Left lobe of liver (tissue), 2 donors: ENCODE measurements around the gene FDX2. TPM values are rescaled to one million over a fixed set of nuclear protein-coding genes. Genes with fewer than 3 reads are reported as not detected.

Experiments used
- ATAC-seq: fragments of 200-7000 bp; cut with Tn5 transposase; one replicate; pipeline ENCODE4 v1.9.1; 2020; ENCODE audit warnings: mild to moderate bottlenecking, moderate library complexity
- DNase-seq: peaks from one replicate; pipeline ENCODE4 v3.0.0-alpha.2; 2020; ENCODE audit warnings: low spot score
- total RNA-seq: library from RNA; stranded (reverse); gene quantifications from one replicate; pipeline ENCODE4 v1.2.1, GENCODE V29; 2021
- donor health status: DM: no; HTN: no; CAD: no; lungs with moderate emphysema.
- donor health status: DM: no; HTN: yes; CAD: no.

Gene FDX2
- total RNA-seq, 1 donor from 2014 or later: 11.0 TPM

GRCh38 chr19:10306327-10306726 is 9.5 kb downstream of the FDX2 start:
- DNase-seq (no peak), ATAC-seq (no peak)

GRCh38 chr19:10305139-10305806 is 10.5 kb downstream of the FDX2 start:
- peak; percentile 44 for ATAC-seq
- no peak for DNase-seq

GRCh38 chr19:10299545-10300458 is 16.0 kb downstream of the FDX2 start:
- peak; percentile 63 for ATAC-seq
- no peak for DNase-seq

- DNase-seq: no peak
- ATAC-seq: no peak
Observed at GRCh38 chr19:10295847-10296591, 19.8 kb downstream of the FDX2 start.

- ATAC-seq (peak; percentile 9), DNase-seq (no peak)
Observed at GRCh38 chr19:10295305-10295846, 20.4 kb downstream of the FDX2 start.

- DNase-seq: no peak
- ATAC-seq: no peak
Observed at GRCh38 chr19:10294368-10294697, 21.5 kb downstream of the FDX2 start.

GRCh38 chr19:10293637-10294367 is 22.0 kb downstream of the FDX2 start:
- DNase-seq (no peak), ATAC-seq (no peak)

- DNase-seq (no peak), ATAC-seq (no peak)
Observed at GRCh38 chr19:10292789-10293636, 22.8 kb downstream of the FDX2 start.

GRCh38 chr19:10292206-10292788 is 23.5 kb downstream of the FDX2 start:
- DNase-seq: peak; percentile 72
- ATAC-seq: peak; percentile 71

GRCh38 chr19:10291554-10292205 is 24.1 kb downstream of the FDX2 start:
- DNase-seq (no peak), ATAC-seq (peak; percentile 12)

GRCh38 chr19:10290876-10291553 is 24.8 kb downstream of the FDX2 start:
- DNase-seq (no peak), ATAC-seq (peak; percentile 47)

- no peak for ATAC-seq
Observed at GRCh38 chr19:10290357-10290875, 25.4 kb downstream of the FDX2 start.

GRCh38 chr19:10289836-10290356 is 25.9 kb downstream of the FDX2 start, which contains the start of gene ICAM5:
Gene ICAM5 (plus strand): TSS chr19:10289952. CDS start chr19:10290044, 92 bp downstream.
- DNase-seq: no peak
- ATAC-seq: no peak

More at GRCh38 chr19:10290357-10290875, 25.4 kb downstream of the FDX2 start:
- DNase-seq: no peak

- DNase-seq (no peak), ATAC-seq (no peak)
Observed at GRCh38 chr19:10289167-10289835, 26.5 kb downstream of the FDX2 start.

- no peak for DNase-seq
- ATAC-seq: no peak
Observed at GRCh38 chr19:10288662-10289166, 27.1 kb downstream of the FDX2 start.
